Liver (tissue), 9 donors: ENCODE measurements around the gene GMDS. TPM values are rescaled to one million over a fixed set of nuclear protein-coding genes. Genes with fewer than 3 reads are reported as not detected.
A peak's percentile ranks its signal among the peaks of the same experiment; 100 is the strongest.

ENCODE experiments used
- DNase-seq: peaks from one replicate; pipeline ENCODE4 v3.0.0-alpha.2; 2017; ENCODE audit warnings: low spot score
- H3K27ac ChIP-seq, 2 donors: one replicate each; pipeline ENCODE4 v1.7.0; 2013; ENCODE audit warnings: inconsistent platforms in 2 of 2, low read length in 2 of 2, control low read depth in 1 of 2, low read depth in 1 of 2, mild to moderate bottlenecking in 1 of 2
- H3K27me3 ChIP-seq, 4 donors: one replicate each; pipeline versions ENCODE4 v1.6.1 to v1.7.0; 2013; ENCODE audit warnings: low read length in 3 of 4, inconsistent platforms in 1 of 4, mild to moderate bottlenecking in 1 of 4, moderate library complexity in 1 of 4; ENCODE audit not compliant: control insufficient read depth in 4 of 4, insufficient read depth in 4 of 4
- H3K36me3 ChIP-seq, 4 donors: one replicate each; pipeline versions ENCODE4 v1.6.1 to v1.7.0; 2013; ENCODE audit warnings: low read length in 3 of 4, mild to moderate bottlenecking in 3 of 4, low read depth in 1 of 4, moderate library complexity in 1 of 4; ENCODE audit not compliant: control insufficient read depth in 4 of 4, insufficient read depth in 3 of 4
- H3K4me1 ChIP-seq, 4 donors: one replicate each; pipeline versions ENCODE4 v1.6.1 to v1.7.0; 2013; ENCODE audit warnings: low read length in 3 of 4, mild to moderate bottlenecking in 3 of 4, moderate library complexity in 1 of 4; ENCODE audit not compliant: control insufficient read depth in 4 of 4, insufficient read depth in 4 of 4
- H3K4me3 ChIP-seq, 3 donors: one replicate each; pipeline versions ENCODE4 v1.6.1 to v1.7.0; 2013; ENCODE audit warnings: low read length in 3 of 3, control low read depth in 1 of 3, low read depth in 1 of 3, mild to moderate bottlenecking in 1 of 3
- H3K9ac ChIP-seq, 2 donors: one replicate each; pipeline ENCODE4 v1.7.0; 2013; ENCODE audit warnings: low read length in 2 of 2, mild to moderate bottlenecking in 2 of 2, moderate library complexity in 2 of 2, control low read depth in 1 of 2, low read depth in 1 of 2
- H3K9me3 ChIP-seq, 4 donors: one replicate each; pipeline versions ENCODE4 v1.6.1 to v1.7.0; 2013; ENCODE audit warnings: low read length in 3 of 4; ENCODE audit not compliant: control insufficient read depth in 4 of 4
- CTCF ChIP-seq: fragments of 150-350 bp; IDR thresholded peaks from 2 replicates; pipeline ENCODE4 v1.5.1; 2017; ENCODE audit warnings: improper control_type of control experiment, low read depth, low read length; ENCODE audit not compliant: missing input control
- EGR1 ChIP-seq, 2 donors: IDR thresholded peaks; 2 replicates each; pipeline ENCODE4 v1.6.1; 2016 to 2018; ENCODE audit warnings: antibody characterized with exemption in 2 of 2, low read depth in 2 of 2
- FOXA1 ChIP-seq: IDR thresholded peaks from 2 replicates; pipeline ENCODE4 v1.6.1; 2016; ENCODE audit warnings: antibody characterized with exemption
- FOXA2 ChIP-seq: IDR thresholded peaks from 2 replicates; pipeline ENCODE4 v1.6.1; 2016; ENCODE audit warnings: antibody characterized with exemption
- GABPA ChIP-seq, 2 donors: IDR thresholded peaks in 1 of 2; conservative IDR thresholded peaks in 1 of 2; 2 replicates each; pipeline ENCODE4 v1.6.1; 2016; ENCODE audit warnings: antibody characterized with exemption in 2 of 2, mild to moderate bottlenecking in 1 of 2, moderate library complexity in 1 of 2
- HNF4A ChIP-seq, 2 donors: conservative IDR thresholded peaks; 2 replicates each; pipeline ENCODE4 v1.6.1; 2016; ENCODE audit warnings: antibody characterized with exemption in 2 of 2, mild to moderate bottlenecking in 2 of 2
- HNF4G ChIP-seq: IDR thresholded peaks from 2 replicates; pipeline ENCODE4 v1.6.1; 2016; ENCODE audit warnings: antibody characterized with exemption
- JUND ChIP-seq, 2 donors: IDR thresholded peaks; 2 replicates each; pipeline ENCODE4 v1.6.1; 2016; ENCODE audit warnings: antibody characterized with exemption in 2 of 2
- MAX ChIP-seq: IDR thresholded peaks from 2 replicates; pipeline ENCODE4 v1.6.1; 2016; ENCODE audit warnings: antibody characterized with exemption
- REST ChIP-seq: IDR thresholded peaks from 2 replicates; pipeline ENCODE4 v1.6.1; 2016; ENCODE audit warnings: antibody characterized with exemption, mild to moderate bottlenecking
- SP1 ChIP-seq: IDR thresholded peaks from 2 replicates; pipeline ENCODE4 v1.6.1; 2018; ENCODE audit warnings: antibody characterized with exemption, mild to moderate bottlenecking
- TAF1 ChIP-seq: conservative IDR thresholded peaks from 2 replicates; pipeline ENCODE4 v1.6.1; 2016; ENCODE audit warnings: antibody characterized with exemption, mild to moderate bottlenecking
- YY1 ChIP-seq: IDR thresholded peaks from 2 replicates; pipeline ENCODE4 v1.6.1; 2016; ENCODE audit warnings: antibody characterized with exemption, mild to moderate bottlenecking
- ZBTB33 ChIP-seq: IDR thresholded peaks from 2 replicates; pipeline ENCODE4 v1.6.1; 2016; ENCODE audit warnings: antibody characterized with exemption
- WGBS: extraction: QIAGEN DNeasy Blood & Tissue Kit; methylation state at CpG from one replicate; pipeline ENCODE4 v1.1.7; 2013; 5-methylcytosine and 5-hydroxymethylcytosine counted together
- polyA plus RNA-seq, 2 donors: library from polyadenylated mRNA; stranded (reverse) in 1 of 2; unstranded in 1 of 2; fragments of 200-250 nt in 1 of 2; fragments of >200 nt in 1 of 2; fragmentation: Nextera tagmentation in 1 of 2; extraction: Ambion mirVana in 1 of 2; gene quantifications; one replicate each; pipeline versions ENCODE4 v1.2.1 to v1.2.3, GENCODE V29; 2013 to 2015
- total RNA-seq, 2 donors: library from RNA; depleted of rRNA; stranded (reverse); fragments of >200 nt; gene quantifications; one replicate each; pipeline ENCODE4 v1.2.3, GENCODE V29; 2014
- donor health status: healthy.
- donor health status: healthy.
- donor health status: healthy.
- donor health status: healthy.
- donor health status: healthy.

The GMDS gene
- total and polyA plus RNA-seq, 4 donors, result 3.5 to 15.6 (median 13.0) TPM

GRCh38 chr6:2258112-2258511 is 12.7 kb upstream of the GMDS start:
- Histone ChIP-seq H3K4me3 (no peak overlapping the region), H3K36me3 (peaks cover 2 to 13% (median 7%) of the 10 kb centered on the region in 4 donors), H3K9me3 (no peaks in the 10 kb centered on the region), H3K27me3 (no peaks in the 10 kb centered on the region), H3K4me1 (peaks cover 2 to 13% (median 9%) of the 10 kb centered on the region in 4 donors), H3K27ac (peak overlapping the region; percentile 25 to 72), H3K9ac (no peak overlapping the region)
- TF ChIP-seq GABPA (IDR thresholded peaks at IDR 0.05 in 1 of 2, conservative IDR thresholded peaks at IDR 0.05 in 1 of 2), result no peak
- TF ChIP-seq MAX, result no peak
- no peak for TF ChIP-seq REST
- no peak for TF ChIP-seq TAF1
- no peak for TF ChIP-seq JUND (IDR thresholded peaks at IDR 0.05)
- TF ChIP-seq EGR1 (IDR thresholded peaks at IDR 0.05; ENCODE audit: low read depth in 2 of 2), result no peak
- no peak for TF ChIP-seq HNF4A (conservative IDR thresholded peaks at IDR 0.05)
- no peak for TF ChIP-seq HNF4G
- no peak for TF ChIP-seq FOXA1
- TF ChIP-seq ZBTB33, result no peak
- no peak for TF ChIP-seq SP1
- no peak for TF ChIP-seq FOXA2
- no peak for TF ChIP-seq YY1
- no peak for TF ChIP-seq CTCF
- WGBS, result 90% methylated on average over 3 of the region's 3 CpGs
- no peak for DNase-seq

GRCh38 chr6:2257363-2257762 is 12.0 kb upstream of the GMDS start:
- no peaks in the 10 kb centered on the region for H3K27me3 ChIP-seq
- no peak for DNase-seq
- no peak for TF ChIP-seq JUND (IDR thresholded peaks at IDR 0.05)
- TF ChIP-seq CTCF, result no peak
- no peak for TF ChIP-seq EGR1 (IDR thresholded peaks at IDR 0.05; ENCODE audit: low read depth in 2 of 2)
- TF ChIP-seq SP1, result no peak
- no peak for TF ChIP-seq ZBTB33
- no peak for TF ChIP-seq YY1
- no peak overlapping the region for H3K9ac ChIP-seq
- H3K4me3 ChIP-seq, result no peak overlapping the region
- H3K4me1 ChIP-seq, result peaks cover 2 to 13% (median 9%) of the 10 kb centered on the region in 4 donors
- H3K9me3 ChIP-seq, result no peaks in the 10 kb centered on the region
- H3K36me3 ChIP-seq, result peaks cover 2 to 13% (median 10%) of the 10 kb centered on the region in 4 donors
- no peak overlapping the region for H3K27ac ChIP-seq
